ENCODE measurements around the gene SWAP70. TPM values are rescaled to one million over a fixed set of nuclear protein-coding genes. Genes with fewer than 3 reads are reported as not detected.

The SWAP70 gene
- polyA plus RNA-seq, 3 donors = 10.9 to 26.4 (median 13.8) TPM

DNA sequence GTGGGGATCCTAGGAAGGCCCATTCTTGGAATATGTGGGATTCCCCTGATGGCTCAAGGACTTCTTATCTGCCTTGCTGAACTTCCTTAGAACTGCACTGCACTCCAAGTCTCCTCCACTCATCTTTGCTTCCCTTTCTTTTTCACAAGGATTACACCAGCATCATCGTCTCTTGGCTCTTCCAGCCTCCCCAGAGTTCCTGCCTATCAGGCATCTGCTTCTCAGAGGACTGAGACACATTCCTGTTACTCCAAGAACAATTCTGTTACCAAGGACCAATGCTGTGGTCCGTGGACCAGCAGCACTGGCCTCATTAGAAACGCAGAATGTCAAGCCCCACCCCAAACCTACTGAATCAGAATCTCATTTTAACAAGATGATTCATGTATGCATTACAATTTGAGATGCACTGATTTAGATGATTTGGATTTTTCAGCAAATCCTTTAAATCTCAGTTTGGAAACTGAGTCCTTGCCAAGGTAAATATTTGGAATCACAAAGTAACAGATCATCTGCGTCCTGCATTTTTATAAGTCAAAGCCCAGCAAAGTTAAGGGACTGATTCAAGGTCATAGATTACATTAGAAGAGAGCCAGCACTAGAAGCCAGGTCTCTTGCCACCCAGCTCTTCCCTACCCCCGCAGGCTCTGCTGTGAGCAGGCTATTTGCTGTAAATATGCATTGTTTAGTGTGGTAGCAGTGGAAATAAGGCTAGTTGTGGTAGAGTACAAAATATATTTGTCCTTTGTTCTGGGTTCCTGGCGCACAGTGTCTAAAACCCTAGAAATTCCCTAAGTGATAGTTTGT lies 110.9 kb downstream of the SWAP70 start:
- Histone ChIP-seq H3K27ac (ENCODE audit: low read depth in 1 of 2, low read length in 2 of 2) (no peak overlapping the region), H3K4me1 (ENCODE audit: control insufficient read depth in 1 of 2, insufficient read depth in 2 of 2, low read length in 2 of 2) (no peaks in the 10 kb centered on the region), H3K9ac (ENCODE audit: insufficient read depth, low read length, poor library complexity, severe bottlenecking) (no peak overlapping the region), H3K4me2 (replicated peaks; ENCODE audit: extremely low read depth, low read length, poor library complexity, severe bottlenecking) (no peak overlapping the region), H3K4me3 (replicated peaks in 1 of 3; ENCODE audit: low read depth in 2 of 3, low read length in 3 of 3) (no peak overlapping the region), H3K79me2 (ENCODE audit: insufficient read depth, low read length) (no peaks in the 10 kb centered on the region), H2AFZ (ENCODE audit: insufficient read depth, low read depth, low read length, poor library complexity, severe bottlenecking) (no peak overlapping the region), H3K36me3 (replicated peaks in 1 of 2; ENCODE audit: control insufficient read depth in 1 of 2, insufficient read depth in 2 of 2, low read length in 2 of 2) (peaks cover 16 to 58% of the 10 kb centered on the region in 2 donors), H3K9me3 (replicated peaks in 1 of 2; ENCODE audit: control insufficient read depth in 1 of 2, insufficient read depth in 1 of 2, low read length in 2 of 2) (no peaks in the 10 kb centered on the region), H4K20me1 (ENCODE audit: insufficient read depth, low read length) (no peaks in the 10 kb centered on the region), H3K27me3 (ENCODE audit: control insufficient read depth in 2 of 2, insufficient read depth in 2 of 2, low read length in 2 of 2) (no peaks in the 10 kb centered on the region)
- Mint-ChIP-seq H3K27ac (peak overlapping the region in 1 of 7 donors; percentile 77), H3K4me1 (no peaks in the 10 kb centered on the region), H3K9me3 (no peaks in the 10 kb centered on the region), H3K36me3 (peaks cover 51 to 56% of the 10 kb centered on the region in 2 donors), H3K4me3 (no peak overlapping the region), H3K27me3 (ENCODE audit: low read depth in 3 of 3) (no peaks in the 10 kb centered on the region)
- intact Hi-C loops (cut with micrococcal nuclease) = no loop called here
- DNase-seq = no peak
- WGBS (ENCODE audit: insufficient coverage) = 94% methylated on average over 2 of the region's 6 CpGs
- TF ChIP-seq, protein P1, sequence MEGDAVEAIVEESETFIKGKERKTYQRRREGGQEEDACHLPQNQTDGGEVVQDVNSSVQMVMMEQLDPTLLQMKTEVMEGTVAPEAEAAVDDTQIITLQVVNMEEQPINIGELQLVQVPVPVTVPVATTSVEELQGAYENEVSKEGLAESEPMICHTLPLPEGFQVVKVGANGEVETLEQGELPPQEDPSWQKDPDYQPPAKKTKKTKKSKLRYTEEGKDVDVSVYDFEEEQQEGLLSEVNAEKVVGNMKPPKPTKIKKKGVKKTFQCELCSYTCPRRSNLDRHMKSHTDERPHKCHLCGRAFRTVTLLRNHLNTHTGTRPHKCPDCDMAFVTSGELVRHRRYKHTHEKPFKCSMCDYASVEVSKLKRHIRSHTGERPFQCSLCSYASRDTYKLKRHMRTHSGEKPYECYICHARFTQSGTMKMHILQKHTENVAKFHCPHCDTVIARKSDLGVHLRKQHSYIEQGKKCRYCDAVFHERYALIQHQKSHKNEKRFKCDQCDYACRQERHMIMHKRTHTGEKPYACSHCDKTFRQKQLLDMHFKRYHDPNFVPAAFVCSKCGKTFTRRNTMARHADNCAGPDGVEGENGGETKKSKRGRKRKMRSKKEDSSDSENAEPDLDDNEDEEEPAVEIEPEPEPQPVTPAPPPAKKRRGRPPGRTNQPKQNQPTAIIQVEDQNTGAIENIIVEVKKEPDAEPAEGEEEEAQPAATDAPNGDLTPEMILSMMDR (IDR thresholded peaks at IDR 0.05) = no peak

DNA sequence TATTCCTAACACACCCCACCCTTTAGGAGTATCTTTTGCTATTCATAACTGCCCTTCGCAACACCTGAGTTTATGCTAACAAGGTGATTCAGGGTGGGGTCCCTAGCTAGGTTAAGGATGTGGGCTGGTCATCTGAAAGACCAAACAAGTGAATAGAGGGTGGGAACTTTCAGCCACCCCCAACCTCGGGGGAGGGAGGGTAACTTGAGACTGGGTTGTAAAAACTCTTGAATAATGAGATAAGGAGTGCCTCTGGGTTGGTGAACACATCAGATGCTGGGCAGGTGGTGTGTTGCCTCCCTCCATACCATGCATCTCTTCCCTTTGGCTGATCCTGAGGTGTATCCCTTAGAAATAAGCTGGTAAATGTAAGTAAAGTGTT lies 111.5 kb downstream of the SWAP70 start:
- no peaks in the 10 kb centered on the region for H3K79me2 ChIP-seq (ENCODE audit: insufficient read depth, low read length)
- no peak overlapping the region for H3K9ac ChIP-seq (ENCODE audit: insufficient read depth, low read length, poor library complexity, severe bottlenecking)
- DNase-seq = no peak
- no peak overlapping the region for H3K4me3 ChIP-seq (replicated peaks in 1 of 3; ENCODE audit: low read depth in 2 of 3, low read length in 3 of 3)
- Mint-ChIP-seq H3K4me1 (no peaks in the 10 kb centered on the region), H3K9me3 (no peaks in the 10 kb centered on the region), H3K27ac (no peak overlapping the region), H3K27me3 (ENCODE audit: low read depth in 3 of 3) (no peaks in the 10 kb centered on the region), H3K4me3 (no peak overlapping the region), H3K36me3 (peaks cover 57 to 59% of the 10 kb centered on the region in 2 donors)
- TF ChIP-seq, protein P1 (IDR thresholded peaks at IDR 0.05) = no peak
- H3K9me3 ChIP-seq (replicated peaks in 1 of 2; ENCODE audit: control insufficient read depth in 1 of 2, insufficient read depth in 1 of 2, low read length in 2 of 2) = no peaks in the 10 kb centered on the region
- H3K27ac ChIP-seq (ENCODE audit: low read depth in 1 of 2, low read length in 2 of 2) = no peak overlapping the region
- no peak overlapping the region for H3K4me2 ChIP-seq (replicated peaks; ENCODE audit: extremely low read depth, low read length, poor library complexity, severe bottlenecking)
- no peaks in the 10 kb centered on the region for H3K4me1 ChIP-seq (ENCODE audit: control insufficient read depth in 1 of 2, insufficient read depth in 2 of 2, low read length in 2 of 2)
- no peaks in the 10 kb centered on the region for H4K20me1 ChIP-seq (ENCODE audit: insufficient read depth, low read length)
- intact Hi-C loops (cut with micrococcal nuclease) = no loop called here
- peaks cover 22 to 64% of the 10 kb centered on the region in 2 donors for H3K36me3 ChIP-seq (replicated peaks in 1 of 2; ENCODE audit: control insufficient read depth in 1 of 2, insufficient read depth in 2 of 2, low read length in 2 of 2)
- no peaks in the 10 kb centered on the region for H3K27me3 ChIP-seq (ENCODE audit: control insufficient read depth in 2 of 2, insufficient read depth in 2 of 2, low read length in 2 of 2)
- WGBS (ENCODE audit: insufficient coverage) = no CpG with 5 or more reads among the region's 2 CpGs
- H2AFZ ChIP-seq (ENCODE audit: insufficient read depth, low read depth, low read length, poor library complexity, severe bottlenecking) = no peak overlapping the region

Measured in CD14-positive monocyte (primary cell).